Gastroesophageal sphincter (tissue), 4 donors: Measurements from ENCODE around the gene LYRM7. TPM values are rescaled to one million over a fixed set of nuclear protein-coding genes. Genes with fewer than 3 reads are reported as not detected.

Experiments
- ATAC-seq: fragments of 150-250 bp; one replicate; pipeline ENCODE4 v1.9.1; 2016; ENCODE audit warnings: mild to moderate bottlenecking, moderate library complexity
- H3K27ac ChIP-seq, 4 donors: fragments of 200-600 bp; sonication (generic) in 3 of 4; 1 replicate in 3 of 4; 2 replicates in 1 of 4; pipeline ENCODE4 v1.5.1; 2016 to 2019
- H3K27me3 ChIP-seq: fragments of 200-600 bp; sonication (generic); one replicate; pipeline ENCODE4 v1.5.1; 2019
- H3K36me3 ChIP-seq, 2 donors: fragments of 200-600 bp; sonication (generic); one replicate each; pipeline ENCODE4 v1.5.1; 2019; ENCODE audit warnings: control low read depth in 1 of 2
- H3K4me1 ChIP-seq, 3 donors: fragments of 200-600 bp; sonication (generic); 1 replicate in 2 of 3; 2 replicates in 1 of 3; pipeline ENCODE4 v1.5.1; 2016 to 2019; ENCODE audit warnings: control low read depth in 2 of 3
- H3K4me3 ChIP-seq, 2 donors: fragments of 200-600 bp; sonication (generic); one replicate each; pipeline ENCODE4 v1.5.1; 2019; ENCODE audit warnings: mild to moderate bottlenecking in 1 of 2, moderate library complexity in 1 of 2
- H3K9me3 ChIP-seq, 3 donors: fragments of 200-600 bp; sonication (generic); one replicate each; pipeline ENCODE4 v1.5.1; 2017 to 2019; ENCODE audit warnings: control low read depth in 2 of 3
- EP300 ChIP-seq: sonication (generic); formaldehyde crosslinking; IDR thresholded peaks from one replicate; pipeline ENCODE4 v1.6.1; 2017; ENCODE audit warnings: antibody characterized with exemption, mild to moderate bottlenecking
- POLR2A ChIP-seq, 2 donors: fragments of 450-650 bp; IDR thresholded peaks; one replicate each; pipeline ENCODE4 v1.6.1; 2017; ENCODE audit warnings: antibody characterized with exemption in 2 of 2, mild to moderate bottlenecking in 2 of 2, moderate library complexity in 1 of 2
- POLR2AphosphoS5 ChIP-seq: sonication (generic); formaldehyde crosslinking; IDR thresholded peaks from one replicate; pipeline ENCODE4 v1.6.1; 2017; ENCODE audit warnings: antibody characterized with exemption
- WGBS, 2 donors: methylation state at CpG; one replicate each; pipeline ENCODE4 v1.1.5; 2018; ENCODE audit warnings: low coverage in 1 of 2; 5-methylcytosine and 5-hydroxymethylcytosine counted together
- total RNA-seq, 4 donors: library from RNA; depleted of rRNA; stranded (reverse); fragments of >200 nt; gene quantifications; one replicate each; pipeline ENCODE4 v1.1.0, GENCODE V29; 2016
- TF ChIP-seq, protein P1 (sequence below), 4 experiments: fragments of 200-600 bp in 2 of 4; fragments of 450-650 bp in 2 of 4; sonication (generic) in 1 of 4; IDR thresholded peaks; one replicate each; pipeline ENCODE4 v1.5.1; 2017 to 2019; ENCODE audit warnings: antibody characterized with exemption in 4 of 4, mild to moderate bottlenecking in 2 of 4, moderate library complexity in 2 of 4

The LYRM7 gene
- total RNA-seq, 4 donors from 2014 or later = 5.5 to 36.7 (median 13.2) TPM

- H3K4me1 ChIP-seq = no peaks in the 10 kb centered on the region
- no peak overlapping the region for H3K27ac ChIP-seq
- no peak overlapping the region for H3K4me3 ChIP-seq
- no peaks in the 10 kb centered on the region for H3K9me3 ChIP-seq
- ATAC-seq = no peak
- H3K27me3 ChIP-seq = no peaks in the 10 kb centered on the region
- WGBS, 2 donors = 69 to 87% methylated on average over 2 of the region's 2 CpGs
- H3K36me3 ChIP-seq = no peaks in the 10 kb centered on the region
- no peak for TF ChIP-seq POLR2AphosphoS5
- TF ChIP-seq POLR2A (IDR thresholded peaks at IDR 0.05) = no peak
- TF ChIP-seq, protein P1, sequence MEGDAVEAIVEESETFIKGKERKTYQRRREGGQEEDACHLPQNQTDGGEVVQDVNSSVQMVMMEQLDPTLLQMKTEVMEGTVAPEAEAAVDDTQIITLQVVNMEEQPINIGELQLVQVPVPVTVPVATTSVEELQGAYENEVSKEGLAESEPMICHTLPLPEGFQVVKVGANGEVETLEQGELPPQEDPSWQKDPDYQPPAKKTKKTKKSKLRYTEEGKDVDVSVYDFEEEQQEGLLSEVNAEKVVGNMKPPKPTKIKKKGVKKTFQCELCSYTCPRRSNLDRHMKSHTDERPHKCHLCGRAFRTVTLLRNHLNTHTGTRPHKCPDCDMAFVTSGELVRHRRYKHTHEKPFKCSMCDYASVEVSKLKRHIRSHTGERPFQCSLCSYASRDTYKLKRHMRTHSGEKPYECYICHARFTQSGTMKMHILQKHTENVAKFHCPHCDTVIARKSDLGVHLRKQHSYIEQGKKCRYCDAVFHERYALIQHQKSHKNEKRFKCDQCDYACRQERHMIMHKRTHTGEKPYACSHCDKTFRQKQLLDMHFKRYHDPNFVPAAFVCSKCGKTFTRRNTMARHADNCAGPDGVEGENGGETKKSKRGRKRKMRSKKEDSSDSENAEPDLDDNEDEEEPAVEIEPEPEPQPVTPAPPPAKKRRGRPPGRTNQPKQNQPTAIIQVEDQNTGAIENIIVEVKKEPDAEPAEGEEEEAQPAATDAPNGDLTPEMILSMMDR (IDR thresholded peaks at IDR 0.05) = no peak
- no peak for TF ChIP-seq EP300
Measured at GRCh38 chr5:131254741-131255140, 84.0 kb downstream of the LYRM7 start.

Other genes with a start within 250 kb of the LYRM7 start
- gene HINT1, start 5.7 kb upstream of the LYRM7 start, total RNA-seq = 100 to 1,000 TPM; 120 to 239 (median 209) TPM
- gene CDC42SE2, start 93.1 kb downstream of the LYRM7 start, total RNA-seq = 10 to 100 TPM; 25.2 to 38.7 (median 30.1) TPM